ENCODE data around the gene SIVA1.

DNA sequence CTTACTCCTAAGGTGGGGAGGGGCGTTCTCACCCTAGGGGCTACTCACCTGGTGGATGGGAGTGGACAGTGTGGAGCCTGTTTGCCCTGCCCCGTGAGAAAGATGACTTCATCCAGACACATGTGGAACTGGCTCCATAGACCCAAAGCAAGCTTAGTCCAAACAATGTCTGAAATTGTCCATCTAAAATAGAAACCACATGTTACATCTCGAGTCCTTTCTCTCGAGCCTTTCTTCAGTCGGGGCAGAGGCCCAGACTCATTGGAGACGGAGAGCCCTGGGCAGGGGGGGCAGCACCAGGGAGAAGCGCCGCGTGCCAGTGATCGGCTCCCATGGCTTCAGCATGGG, 4.3 kb downstream of the SIVA1 start:
- TF ChIP-seq, protein P1, sequence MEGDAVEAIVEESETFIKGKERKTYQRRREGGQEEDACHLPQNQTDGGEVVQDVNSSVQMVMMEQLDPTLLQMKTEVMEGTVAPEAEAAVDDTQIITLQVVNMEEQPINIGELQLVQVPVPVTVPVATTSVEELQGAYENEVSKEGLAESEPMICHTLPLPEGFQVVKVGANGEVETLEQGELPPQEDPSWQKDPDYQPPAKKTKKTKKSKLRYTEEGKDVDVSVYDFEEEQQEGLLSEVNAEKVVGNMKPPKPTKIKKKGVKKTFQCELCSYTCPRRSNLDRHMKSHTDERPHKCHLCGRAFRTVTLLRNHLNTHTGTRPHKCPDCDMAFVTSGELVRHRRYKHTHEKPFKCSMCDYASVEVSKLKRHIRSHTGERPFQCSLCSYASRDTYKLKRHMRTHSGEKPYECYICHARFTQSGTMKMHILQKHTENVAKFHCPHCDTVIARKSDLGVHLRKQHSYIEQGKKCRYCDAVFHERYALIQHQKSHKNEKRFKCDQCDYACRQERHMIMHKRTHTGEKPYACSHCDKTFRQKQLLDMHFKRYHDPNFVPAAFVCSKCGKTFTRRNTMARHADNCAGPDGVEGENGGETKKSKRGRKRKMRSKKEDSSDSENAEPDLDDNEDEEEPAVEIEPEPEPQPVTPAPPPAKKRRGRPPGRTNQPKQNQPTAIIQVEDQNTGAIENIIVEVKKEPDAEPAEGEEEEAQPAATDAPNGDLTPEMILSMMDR (IDR thresholded peaks at IDR 0.05), result no peak
- TF ChIP-seq ZNF121 (CRISPR knock-in tag; IDR thresholded peaks at IDR 0.05) (no peak), FOXK1 (CRISPR knock-in tag; IDR thresholded peaks at IDR 0.05) (no peak), ZSCAN18 (CRISPR knock-in tag; IDR thresholded peaks at IDR 0.05) (no peak), STAT6 (CRISPR knock-in tag; conservative IDR thresholded peaks at IDR 0.05; ENCODE audit: low read depth) (no peak), JUN (CRISPR knock-in tag; IDR thresholded peaks at IDR 0.05) (no peak), PRRX2 (CRISPR knock-in tag; IDR thresholded peaks at IDR 0.05) (no peak), CREB1 (CRISPR knock-in tag; IDR thresholded peaks at IDR 0.05) (no peak), SP1 (CRISPR knock-in tag; conservative IDR thresholded peaks at IDR 0.05) (no peak), NR1H2 (CRISPR knock-in tag; IDR thresholded peaks at IDR 0.05) (no peak), FOXP1 (CRISPR knock-in tag; IDR thresholded peaks at IDR 0.05; ENCODE audit: borderline replicate concordance) (no peak), FOXP4 (CRISPR knock-in tag; IDR thresholded peaks at IDR 0.05) (no peak), MLX (CRISPR knock-in tag; IDR thresholded peaks at IDR 0.05) (no peak)
- TF ChIP-seq, protein P2, sequence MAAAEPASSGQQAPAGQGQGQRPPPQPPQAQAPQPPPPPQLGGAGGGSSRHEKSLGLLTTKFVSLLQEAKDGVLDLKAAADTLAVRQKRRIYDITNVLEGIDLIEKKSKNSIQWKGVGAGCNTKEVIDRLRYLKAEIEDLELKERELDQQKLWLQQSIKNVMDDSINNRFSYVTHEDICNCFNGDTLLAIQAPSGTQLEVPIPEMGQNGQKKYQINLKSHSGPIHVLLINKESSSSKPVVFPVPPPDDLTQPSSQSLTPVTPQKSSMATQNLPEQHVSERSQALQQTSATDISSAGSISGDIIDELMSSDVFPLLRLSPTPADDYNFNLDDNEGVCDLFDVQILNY (CRISPR knock-in tag; IDR thresholded peaks at IDR 0.05), result no peak
